ENCODE measurements around the gene SMAGP.

The SMAGP gene

DNA sequence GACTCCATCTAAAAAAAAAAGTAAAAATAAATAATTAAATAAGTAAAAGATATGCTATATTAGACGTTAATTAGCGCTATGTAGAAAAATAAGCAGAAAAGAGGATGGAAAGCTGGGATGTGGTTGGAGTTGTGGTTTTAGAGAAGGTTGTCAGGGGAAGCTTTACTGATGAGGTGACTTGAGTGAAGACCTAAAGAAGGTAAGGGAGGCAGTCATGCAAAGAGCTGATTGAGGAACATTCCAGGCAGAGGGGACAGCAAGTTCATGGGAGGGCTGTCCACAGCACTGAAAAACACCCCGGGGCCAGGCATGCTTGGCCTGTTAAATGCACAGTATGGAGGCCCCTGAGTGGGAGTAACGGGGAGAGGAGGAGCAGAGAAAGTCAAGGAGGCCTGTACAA lies 15.7 kb downstream of the SMAGP start:
- TF ChIP-seq, protein P1, sequence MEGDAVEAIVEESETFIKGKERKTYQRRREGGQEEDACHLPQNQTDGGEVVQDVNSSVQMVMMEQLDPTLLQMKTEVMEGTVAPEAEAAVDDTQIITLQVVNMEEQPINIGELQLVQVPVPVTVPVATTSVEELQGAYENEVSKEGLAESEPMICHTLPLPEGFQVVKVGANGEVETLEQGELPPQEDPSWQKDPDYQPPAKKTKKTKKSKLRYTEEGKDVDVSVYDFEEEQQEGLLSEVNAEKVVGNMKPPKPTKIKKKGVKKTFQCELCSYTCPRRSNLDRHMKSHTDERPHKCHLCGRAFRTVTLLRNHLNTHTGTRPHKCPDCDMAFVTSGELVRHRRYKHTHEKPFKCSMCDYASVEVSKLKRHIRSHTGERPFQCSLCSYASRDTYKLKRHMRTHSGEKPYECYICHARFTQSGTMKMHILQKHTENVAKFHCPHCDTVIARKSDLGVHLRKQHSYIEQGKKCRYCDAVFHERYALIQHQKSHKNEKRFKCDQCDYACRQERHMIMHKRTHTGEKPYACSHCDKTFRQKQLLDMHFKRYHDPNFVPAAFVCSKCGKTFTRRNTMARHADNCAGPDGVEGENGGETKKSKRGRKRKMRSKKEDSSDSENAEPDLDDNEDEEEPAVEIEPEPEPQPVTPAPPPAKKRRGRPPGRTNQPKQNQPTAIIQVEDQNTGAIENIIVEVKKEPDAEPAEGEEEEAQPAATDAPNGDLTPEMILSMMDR (IDR thresholded peaks at IDR 0.05; ENCODE audit: low read length, missing control alignments), result no peak
- no peak overlapping the region for H3K4me3 ChIP-seq (replicated peaks; ENCODE audit: low read depth, low read length)
- DNase-seq (ENCODE audit: low read depth), result no peak

DNA sequence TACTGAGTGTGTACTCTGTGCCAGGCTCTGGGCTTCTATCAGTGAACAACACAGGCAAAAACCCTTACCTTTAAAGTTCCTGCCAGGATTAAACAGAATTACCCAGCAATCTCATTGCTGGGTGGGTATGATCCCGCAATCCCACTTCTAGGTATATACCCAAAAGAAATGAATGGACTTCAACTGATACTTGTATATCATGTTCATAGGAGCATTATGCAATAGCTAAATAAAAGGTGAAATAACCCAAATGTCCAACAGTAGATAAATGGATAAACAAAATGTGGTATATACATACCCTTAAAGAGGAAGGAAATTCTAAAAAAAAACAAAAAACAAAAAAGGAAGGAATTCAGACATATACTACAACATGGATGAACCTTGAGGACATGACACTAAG lies 16.9 kb downstream of the SMAGP start:
- TF ChIP-seq, protein P1 (IDR thresholded peaks at IDR 0.05; ENCODE audit: low read length, missing control alignments), result no peak
- H3K4me3 ChIP-seq (replicated peaks; ENCODE audit: low read depth, low read length), result no peak overlapping the region
- DNase-seq (ENCODE audit: low read depth), result no peak

DNA sequence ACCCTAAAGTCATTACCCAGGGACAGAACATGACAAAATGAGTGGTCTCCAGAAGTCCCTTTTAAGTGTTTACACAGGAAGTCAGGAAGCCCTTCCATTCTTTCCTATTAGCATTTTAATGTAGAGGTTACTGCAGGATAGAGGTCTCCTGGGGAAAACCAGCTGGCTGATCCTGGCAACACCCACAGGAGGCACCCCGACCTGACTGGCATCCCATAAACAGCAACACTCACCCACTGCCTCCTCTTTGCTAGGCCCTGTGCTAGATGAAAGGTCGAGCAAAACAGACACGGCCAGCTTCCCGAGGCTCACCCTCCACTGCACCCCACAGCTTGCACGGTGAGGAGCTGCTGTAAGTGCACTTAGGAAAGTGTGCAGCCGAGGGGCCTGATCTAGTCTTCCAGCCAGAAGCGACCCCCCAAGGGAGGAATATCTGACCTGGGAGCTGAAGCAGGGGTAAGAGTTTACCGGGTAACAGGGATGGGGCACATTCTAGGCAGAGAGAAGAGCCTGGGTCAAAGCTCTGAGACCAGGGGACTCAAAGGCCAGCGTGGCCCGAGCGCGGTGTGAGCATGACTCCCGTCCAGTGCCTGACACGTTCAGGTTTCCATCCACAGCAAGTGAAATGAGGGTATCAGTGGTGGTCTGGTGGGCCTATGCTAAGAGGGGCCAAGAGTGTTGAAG lies 22.6 kb downstream of the SMAGP start:
- DNase-seq (ENCODE audit: low read depth), result no peak
- TF ChIP-seq, protein P1 (IDR thresholded peaks at IDR 0.05; ENCODE audit: low read length, missing control alignments), result no peak
- H3K4me3 ChIP-seq (replicated peaks; ENCODE audit: low read depth, low read length), result no peak overlapping the region

DNA sequence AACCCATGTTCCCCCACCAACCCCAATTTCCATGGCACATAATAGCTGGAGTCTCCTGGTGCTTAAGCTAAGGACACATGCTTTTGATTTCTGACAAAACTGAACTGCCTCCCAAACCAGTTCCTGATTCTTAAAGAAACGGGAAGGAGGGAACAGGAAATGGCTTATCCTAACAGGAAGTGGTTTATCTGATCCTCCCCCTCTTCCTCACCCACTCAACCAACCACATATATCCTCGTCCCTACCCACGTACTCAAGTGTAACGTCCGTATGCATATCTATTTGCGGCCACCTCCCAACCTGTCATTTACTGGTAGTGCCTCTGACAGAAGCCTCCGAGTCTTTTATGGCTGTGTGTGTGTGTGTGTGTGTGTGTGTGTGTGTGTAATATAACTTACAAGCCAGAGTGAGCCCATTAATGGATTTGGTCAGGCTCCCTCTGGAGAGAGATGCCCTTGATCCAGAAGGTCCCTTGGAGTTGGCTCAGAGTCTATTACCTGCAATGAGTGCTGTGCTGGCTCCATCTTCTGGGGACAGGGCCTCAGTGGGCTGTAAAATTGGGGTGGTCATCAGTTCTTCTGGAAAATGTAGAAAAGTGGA lies 23.9 kb downstream of the SMAGP start:
- DNase-seq (ENCODE audit: low read depth), result peak; percentile 85
- TF ChIP-seq, protein P1 (IDR thresholded peaks at IDR 0.05; ENCODE audit: low read length, missing control alignments), result peak; percentile 9

DNA sequence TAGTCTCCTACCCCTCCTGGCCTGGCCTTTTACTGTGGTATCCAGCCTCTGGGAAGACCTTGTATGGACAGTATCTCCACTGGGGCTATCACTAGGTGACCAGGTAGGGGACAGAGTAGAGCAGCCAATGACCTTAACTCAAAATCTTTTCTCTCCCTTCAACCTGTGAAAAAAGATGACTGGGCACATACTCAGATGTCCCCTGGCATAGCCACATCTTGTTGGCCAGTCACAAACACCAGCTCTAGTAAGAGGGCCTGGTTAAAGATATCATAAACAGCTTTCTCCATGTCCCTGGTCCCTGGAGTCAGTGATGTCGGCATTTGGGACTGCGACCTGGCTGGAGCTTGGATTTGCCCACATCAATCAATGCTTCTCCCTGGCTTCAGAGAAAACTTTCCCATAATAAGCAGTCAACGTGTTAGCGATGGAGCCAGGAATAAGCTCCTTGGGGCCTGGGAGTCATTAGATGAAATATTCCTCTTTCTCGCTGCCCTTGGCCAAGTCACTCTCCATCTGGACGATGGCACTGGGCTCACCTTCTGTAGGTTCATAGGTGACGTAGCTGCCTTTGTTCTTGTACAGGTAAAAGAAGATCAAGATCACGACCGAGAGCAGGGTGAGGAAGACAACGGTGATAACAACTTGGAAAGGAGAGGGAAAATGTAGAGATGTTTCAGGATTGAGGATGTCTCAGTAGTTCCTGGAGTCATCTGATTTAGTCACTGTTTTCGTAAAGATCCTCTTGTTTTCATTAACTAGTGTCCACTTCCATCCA lies 24.6 kb downstream of the SMAGP start:
- TF ChIP-seq, protein P1 (IDR thresholded peaks at IDR 0.05; ENCODE audit: low read length, missing control alignments), result no peak
- H3K4me3 ChIP-seq (replicated peaks; ENCODE audit: low read depth, low read length), result no peak overlapping the region
- no peak for DNase-seq (ENCODE audit: low read depth)

More for the DNA sequence above, 23.9 kb downstream of the SMAGP start:
- no peak overlapping the region for H3K4me3 ChIP-seq (replicated peaks; ENCODE audit: low read depth, low read length)

DNA sequence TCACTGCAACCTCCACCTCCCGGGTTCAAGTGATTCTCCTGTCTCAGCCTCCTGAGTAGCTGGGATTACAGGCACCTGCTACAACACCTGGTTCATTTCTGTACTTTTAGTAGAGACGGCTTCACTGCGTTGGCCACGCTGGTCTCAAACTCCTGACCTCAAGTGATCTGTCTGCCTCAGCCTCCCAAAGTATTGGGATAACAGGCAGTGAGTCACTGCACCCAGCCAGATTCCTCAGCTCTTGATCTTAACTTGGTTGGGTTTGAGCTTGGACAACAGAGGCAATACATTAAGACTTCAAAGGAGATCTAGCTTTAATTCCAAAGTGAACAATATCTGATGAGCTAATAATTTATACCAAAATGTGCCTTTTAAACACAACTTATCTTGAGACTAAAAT lies 25.9 kb downstream of the SMAGP start:
- no peak overlapping the region for H3K4me3 ChIP-seq (replicated peaks; ENCODE audit: low read depth, low read length)
- TF ChIP-seq, protein P1 (IDR thresholded peaks at IDR 0.05; ENCODE audit: low read length, missing control alignments), result no peak

More for the DNA sequence above, 25.9 kb downstream of the SMAGP start:
- DNase-seq (ENCODE audit: low read depth), result peak; percentile 21

Data from fibroblast of pulmonary artery (primary cell).